ENCODE results near the gene JAML. TPM values are rescaled to one million over a fixed set of nuclear protein-coding genes. Genes with fewer than 3 reads are reported as not detected.

JAML gene
- total and polyA plus RNA-seq, 8 donors = 3.7 to 47.2 (median 7.1) TPM

DNA sequence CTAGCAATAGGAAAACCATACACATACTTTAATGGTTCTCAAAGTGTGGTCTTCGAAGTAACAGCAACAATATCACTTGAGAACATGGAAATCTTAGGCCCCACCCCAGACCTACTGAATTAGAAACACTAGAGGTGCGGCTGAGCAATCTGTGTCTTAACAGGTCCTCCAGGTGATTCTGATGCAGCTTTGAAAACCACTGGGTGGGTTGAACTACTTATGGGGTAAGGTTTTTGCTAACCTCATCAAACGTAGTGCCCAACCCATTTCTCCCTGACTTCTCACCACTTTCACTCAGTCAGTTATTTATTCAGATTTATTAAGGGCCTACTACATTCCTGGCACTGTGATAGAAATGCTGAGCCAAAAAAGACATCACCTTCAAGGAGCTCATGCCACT, 35.5 kb upstream of the JAML start:
- Histone ChIP-seq H3K9me3 (peaks cover 0 to 2% of the 10 kb centered on the region in 2 donors), H3K27ac (no peak overlapping the region), H3K4me3 (no peak overlapping the region), H3K36me3 (peaks cover 0 to 26% of the 10 kb centered on the region in 2 donors), H3K27me3 (no peaks in the 10 kb centered on the region), H3K4me1 (peaks cover 2 to 31% of the 10 kb centered on the region in 2 donors)
- ATAC-seq = no peak
- no peak for TF ChIP-seq CTCF (IDR thresholded peaks at IDR 0.05)
- no peak for DNase-seq
- intact Hi-C loops (cut with DNase I) = no loop called here

DNA sequence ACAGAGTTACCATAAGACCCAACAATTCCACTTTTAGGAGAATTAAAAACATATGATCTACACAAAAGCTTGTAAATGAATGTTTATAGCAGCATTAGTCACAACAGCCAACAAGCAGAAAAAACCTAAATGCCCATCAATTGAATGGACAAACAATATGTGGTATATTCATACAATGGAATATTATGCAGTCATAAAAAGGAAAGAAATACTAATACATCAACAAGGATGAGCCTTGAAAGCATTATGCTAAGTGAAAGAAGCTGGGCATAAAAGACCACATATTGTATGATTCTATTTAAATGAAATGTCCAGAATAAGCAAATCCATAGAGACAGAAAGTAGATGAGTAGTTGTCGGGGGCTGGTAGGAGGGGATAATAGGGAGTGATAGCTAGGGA, 34.3 kb upstream of the JAML start:
- H3K9me3 ChIP-seq = peaks cover 0 to 2% of the 10 kb centered on the region in 2 donors
- intact Hi-C loops (cut with DNase I) = no loop called here
- ATAC-seq = no peak
- no peak for DNase-seq
- peaks cover 0 to 26% of the 10 kb centered on the region in 2 donors for H3K36me3 ChIP-seq
- no peak for TF ChIP-seq CTCF (IDR thresholded peaks at IDR 0.05)
- H3K4me3 ChIP-seq = no peak overlapping the region
- no peak overlapping the region for H3K27ac ChIP-seq
- H3K4me1 ChIP-seq = peaks cover 2 to 19% of the 10 kb centered on the region in 2 donors
- no peaks in the 10 kb centered on the region for H3K27me3 ChIP-seq

DNA sequence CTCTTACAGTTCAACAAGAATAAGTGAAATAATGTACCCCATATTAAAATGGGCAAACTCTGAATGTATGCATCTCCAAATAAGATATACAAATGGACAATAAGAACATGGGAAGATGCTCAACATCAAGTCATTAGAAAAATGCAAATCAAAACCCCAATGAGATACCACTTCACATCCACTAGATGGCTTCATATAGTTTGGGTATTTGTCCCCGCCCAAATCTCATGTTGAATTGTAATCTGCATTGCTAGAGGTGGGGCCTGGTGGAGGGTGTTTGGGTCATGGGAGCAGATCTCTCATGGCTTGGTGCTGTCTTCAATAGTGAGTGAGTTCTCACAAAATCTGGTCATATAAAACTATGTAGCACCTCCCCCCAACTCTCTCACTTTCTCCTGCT, 33.6 kb upstream of the JAML start:
- no peaks in the 10 kb centered on the region for H3K27me3 ChIP-seq
- peaks cover 0 to 26% of the 10 kb centered on the region in 2 donors for H3K36me3 ChIP-seq
- DNase-seq = no peak
- no peak overlapping the region for H3K4me3 ChIP-seq
- no peak for ATAC-seq
- peaks cover 2 to 12% of the 10 kb centered on the region in 2 donors for H3K4me1 ChIP-seq
- H3K27ac ChIP-seq = no peak overlapping the region
- peaks cover 0 to 2% of the 10 kb centered on the region in 2 donors for H3K9me3 ChIP-seq
- TF ChIP-seq CTCF (IDR thresholded peaks at IDR 0.05) = no peak
- intact Hi-C loops (cut with DNase I) = no loop called here

DNA sequence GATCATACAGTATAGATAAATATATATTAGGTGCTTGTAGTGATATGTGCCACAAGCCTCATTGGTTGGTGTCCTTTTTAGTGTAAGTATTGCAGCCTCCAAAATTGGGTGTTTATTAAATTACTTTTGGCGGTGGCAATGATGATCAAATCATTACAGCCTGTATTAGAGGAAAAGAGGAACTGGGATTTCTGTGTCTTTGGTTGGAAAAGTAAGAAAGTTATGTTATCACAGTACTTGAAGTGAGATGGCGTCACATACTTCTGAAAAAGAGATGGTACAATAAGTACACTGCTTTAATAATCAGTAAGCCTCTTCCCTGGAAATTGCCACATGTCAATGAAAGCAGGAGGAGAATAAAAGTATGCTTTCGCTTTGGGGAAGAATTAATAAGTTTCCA, 27.9 kb upstream of the JAML start:
- Histone ChIP-seq H3K27me3 (no peaks in the 10 kb centered on the region), H3K4me1 (peaks cover 0 to 40% of the 10 kb centered on the region in 2 donors), H3K36me3 (peaks cover 0 to 15% of the 10 kb centered on the region in 2 donors), H3K4me3 (peak overlapping the region; percentile 50 to 55), H3K27ac (peak overlapping the region; percentile 89 to 93), H3K9me3 (no peaks in the 10 kb centered on the region)
- intact Hi-C loops (cut with DNase I) = no loop called here
- DNase-seq = no peak
- ATAC-seq = peak; percentile 5
- TF ChIP-seq CTCF (IDR thresholded peaks at IDR 0.05) = no peak

- ATAC-seq (peak; percentile 80), DNase-seq (peak; percentile 84 to 92 (median 88))
- Histone ChIP-seq H3K27me3 (no peaks in the 10 kb centered on the region), H3K4me1 (peaks cover under 1 to 43% of the 10 kb centered on the region in 2 donors), H3K27ac (peak within 1 kb of the TSS; percentile 89 to 93), H3K36me3 (peaks cover 0 to 13% of the 10 kb centered on the region in 2 donors), H3K4me3 (peak within 1 kb of the TSS; percentile 50 to 55), H3K9me3 (no peaks in the 10 kb centered on the region)
- no peak for TF ChIP-seq CTCF (IDR thresholded peaks at IDR 0.05)
- intact Hi-C loops (cut with DNase I) = no loop called here
These were observed 27.2 kb upstream of the JAML start, which contains the start of gene MPZL3 for GRCh38 chr11:118251858-118252652. MPZL3 (minus strand) TSS chr11:118252365; CDS start chr11:118252294, 71 bp downstream.

Data from left lung (tissue), 10 donors.